OCI-LY1 (cell line): ENCODE data around the gene ERG.

Source experiments
- H2AFZ ChIP-seq: fragments of 200-600 bp; sonication (generic), shearing (Covaris generic); 2 replicates; pipeline ENCODE4 v1.6.0; 2014; ENCODE audit warnings: antibody characterized with exemption, mild to moderate bottlenecking, low read length
- H3F3A ChIP-seq: fragments of 200-600 bp; sonication (generic), shearing (Covaris generic); 2 replicates; pipeline ENCODE4 v1.6.0; 2014; ENCODE audit warnings: mild to moderate bottlenecking, antibody characterized with exemption, low read length, moderate library complexity; ENCODE audit not compliant: insufficient read depth
- H3K27ac ChIP-seq: fragments of 200-600 bp; sonication (generic); 2 replicates; pipeline ENCODE4 v1.5.1; 2014; ENCODE audit warnings: low read length, mixed run types, mild to moderate bottlenecking, low read depth; ENCODE audit not compliant: poor library complexity, severe bottlenecking
- H3K27me3 ChIP-seq: fragments of 200-600 bp; sonication (generic); 2 replicates; pipeline ENCODE4 v1.6.0; 2014; ENCODE audit warnings: antibody characterized with exemption, mild to moderate bottlenecking, low read length, moderate library complexity; ENCODE audit not compliant: insufficient read depth
- H3K36me3 ChIP-seq: fragments of 200-600 bp; sonication (generic); 2 replicates; pipeline ENCODE4 v1.6.1; 2014; ENCODE audit warnings: mild to moderate bottlenecking, antibody characterized with exemption, low read length, moderate library complexity, mixed read lengths; ENCODE audit not compliant: insufficient read depth
- H3K4me1 ChIP-seq: fragments of 200-600 bp; sonication (generic); 2 replicates; pipeline ENCODE4 v1.5.1; 2014; ENCODE audit warnings: mild to moderate bottlenecking, low read length, moderate library complexity; ENCODE audit not compliant: insufficient read depth, severe bottlenecking
- H3K4me2 ChIP-seq: fragments of 200-600 bp; sonication (generic), shearing (Covaris generic); 2 replicates; pipeline ENCODE4 v1.6.1; 2014; ENCODE audit warnings: low read length
- H3K4me3 ChIP-seq: fragments of 200-600 bp; sonication (generic); 2 replicates; pipeline ENCODE4 v1.5.1; 2014; ENCODE audit warnings: low read length, low read depth, mild to moderate bottlenecking, mixed read lengths; ENCODE audit not compliant: poor library complexity, severe bottlenecking
- H3K79me2 ChIP-seq: fragments of 200-600 bp; shearing (Covaris generic); 2 replicates; pipeline ENCODE4 v1.6.1; 2016; ENCODE audit warnings: mixed run types, low read length, mixed read lengths; ENCODE audit not compliant: insufficient read depth
- H3K9ac ChIP-seq: fragments of 200-600 bp; sonication (generic), shearing (Covaris generic); 2 replicates; pipeline ENCODE4 v1.6.1; 2014; ENCODE audit warnings: mild to moderate bottlenecking, low read length, mixed read lengths
- H3K9me2 ChIP-seq: fragments of 200-600 bp; sonication (generic), shearing (Covaris generic); 2 replicates; pipeline ENCODE4 v1.6.1; 2014; ENCODE audit warnings: low read depth, mild to moderate bottlenecking, low read length, mixed read lengths
- H3K9me3 ChIP-seq: fragments of 200-600 bp; shearing (Covaris generic); 2 replicates; pipeline ENCODE4 v1.6.1; 2014; ENCODE audit warnings: low read length, mixed read lengths
- H4K20me1 ChIP-seq: fragments of 200-600 bp; sonication (generic), shearing (Covaris generic); 2 replicates; pipeline ENCODE4 v1.6.0; 2016; ENCODE audit warnings: mild to moderate bottlenecking, low read length; ENCODE audit not compliant: insufficient read depth
- EZH2 ChIP-seq: fragments of 200-600 bp; sonication (generic), shearing (Covaris generic); IDR thresholded peaks from 2 replicates; pipeline ENCODE4 v1.8.0; 2017; ENCODE audit warnings: borderline replicate concordance, mixed run types, mild to moderate bottlenecking, antibody characterized with exemption, low read length, moderate library complexity, mixed read lengths
- TF ChIP-seq, protein P1 (sequence below): fragments of 200-600 bp; sonication (generic), shearing (Covaris generic); IDR thresholded peaks from 2 replicates; pipeline ENCODE4 v1.5.1; 2017; ENCODE audit warnings: mild to moderate bottlenecking, antibody characterized with exemption, low read length, moderate library complexity, mixed read lengths

ERG gene

DNA sequence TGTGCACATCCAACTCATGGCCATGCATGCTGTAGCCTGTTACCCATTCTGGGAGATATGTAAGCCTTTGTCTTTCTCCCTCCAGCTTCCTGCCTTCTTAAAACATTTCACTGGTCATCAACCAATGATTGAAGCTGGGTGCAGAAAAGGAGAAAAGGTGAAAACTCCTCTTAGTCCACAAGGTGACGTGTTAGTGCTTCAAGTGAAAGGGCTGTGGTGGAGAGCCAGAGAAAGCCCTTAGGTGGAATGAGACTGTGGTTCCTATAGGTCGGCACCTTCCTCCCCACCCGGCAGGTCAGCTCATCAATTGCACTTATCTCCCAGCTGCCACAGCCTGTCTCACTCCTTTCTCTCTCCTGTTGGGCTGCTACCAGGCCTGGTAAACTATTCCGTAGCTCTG, 30.4 kb downstream of the ERG start:
- H3K9me3 ChIP-seq: no peaks in the 10 kb centered on the region
- H3K4me1 ChIP-seq: no peaks in the 10 kb centered on the region
- no peak overlapping the region for H3K9ac ChIP-seq
- no peaks in the 10 kb centered on the region for H4K20me1 ChIP-seq
- no peaks in the 10 kb centered on the region for H3K27me3 ChIP-seq
- no peaks in the 10 kb centered on the region for H3K79me2 ChIP-seq
- TF ChIP-seq, protein P1, sequence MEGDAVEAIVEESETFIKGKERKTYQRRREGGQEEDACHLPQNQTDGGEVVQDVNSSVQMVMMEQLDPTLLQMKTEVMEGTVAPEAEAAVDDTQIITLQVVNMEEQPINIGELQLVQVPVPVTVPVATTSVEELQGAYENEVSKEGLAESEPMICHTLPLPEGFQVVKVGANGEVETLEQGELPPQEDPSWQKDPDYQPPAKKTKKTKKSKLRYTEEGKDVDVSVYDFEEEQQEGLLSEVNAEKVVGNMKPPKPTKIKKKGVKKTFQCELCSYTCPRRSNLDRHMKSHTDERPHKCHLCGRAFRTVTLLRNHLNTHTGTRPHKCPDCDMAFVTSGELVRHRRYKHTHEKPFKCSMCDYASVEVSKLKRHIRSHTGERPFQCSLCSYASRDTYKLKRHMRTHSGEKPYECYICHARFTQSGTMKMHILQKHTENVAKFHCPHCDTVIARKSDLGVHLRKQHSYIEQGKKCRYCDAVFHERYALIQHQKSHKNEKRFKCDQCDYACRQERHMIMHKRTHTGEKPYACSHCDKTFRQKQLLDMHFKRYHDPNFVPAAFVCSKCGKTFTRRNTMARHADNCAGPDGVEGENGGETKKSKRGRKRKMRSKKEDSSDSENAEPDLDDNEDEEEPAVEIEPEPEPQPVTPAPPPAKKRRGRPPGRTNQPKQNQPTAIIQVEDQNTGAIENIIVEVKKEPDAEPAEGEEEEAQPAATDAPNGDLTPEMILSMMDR: no peak
- no peak for TF ChIP-seq EZH2
- H3K36me3 ChIP-seq: no peaks in the 10 kb centered on the region
- no peak overlapping the region for H3K4me3 ChIP-seq
- no peak overlapping the region for H3K4me2 ChIP-seq
- H2AFZ ChIP-seq: no peak overlapping the region
- H3K9me2 ChIP-seq: no peaks in the 10 kb centered on the region
- H3K27ac ChIP-seq: no peak overlapping the region
- no peaks in the 10 kb centered on the region for H3F3A ChIP-seq

DNA sequence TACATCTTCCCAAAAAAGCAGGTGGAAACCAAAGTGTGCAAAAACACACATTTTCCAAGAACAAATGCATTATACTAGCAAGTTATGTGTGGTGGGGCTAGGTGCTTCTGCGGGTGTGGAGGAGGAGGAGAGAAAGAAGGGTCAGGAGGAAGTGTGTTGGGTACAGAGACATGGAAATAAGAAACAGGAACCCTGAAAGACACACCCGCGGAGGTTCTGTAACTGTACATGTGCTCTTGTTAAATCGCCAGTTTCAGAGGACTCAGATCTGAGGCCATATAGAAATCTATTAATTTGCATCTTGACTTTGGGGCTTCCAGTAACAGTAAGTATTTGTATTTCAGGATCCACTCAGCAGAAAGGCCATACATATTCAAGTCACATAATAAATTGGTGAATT, 30.9 kb downstream of the ERG start:
- Histone ChIP-seq H3K36me3 (no peaks in the 10 kb centered on the region), H3K4me2 (no peak overlapping the region), H4K20me1 (no peaks in the 10 kb centered on the region), H3K4me3 (no peak overlapping the region), H2AFZ (no peak overlapping the region), H3K27me3 (no peaks in the 10 kb centered on the region), H3F3A (no peaks in the 10 kb centered on the region), H3K9me3 (no peaks in the 10 kb centered on the region), H3K79me2 (no peaks in the 10 kb centered on the region), H3K9me2 (no peaks in the 10 kb centered on the region), H3K27ac (no peak overlapping the region), H3K9ac (no peak overlapping the region), H3K4me1 (no peaks in the 10 kb centered on the region)
- TF ChIP-seq, protein P1: no peak

DNA sequence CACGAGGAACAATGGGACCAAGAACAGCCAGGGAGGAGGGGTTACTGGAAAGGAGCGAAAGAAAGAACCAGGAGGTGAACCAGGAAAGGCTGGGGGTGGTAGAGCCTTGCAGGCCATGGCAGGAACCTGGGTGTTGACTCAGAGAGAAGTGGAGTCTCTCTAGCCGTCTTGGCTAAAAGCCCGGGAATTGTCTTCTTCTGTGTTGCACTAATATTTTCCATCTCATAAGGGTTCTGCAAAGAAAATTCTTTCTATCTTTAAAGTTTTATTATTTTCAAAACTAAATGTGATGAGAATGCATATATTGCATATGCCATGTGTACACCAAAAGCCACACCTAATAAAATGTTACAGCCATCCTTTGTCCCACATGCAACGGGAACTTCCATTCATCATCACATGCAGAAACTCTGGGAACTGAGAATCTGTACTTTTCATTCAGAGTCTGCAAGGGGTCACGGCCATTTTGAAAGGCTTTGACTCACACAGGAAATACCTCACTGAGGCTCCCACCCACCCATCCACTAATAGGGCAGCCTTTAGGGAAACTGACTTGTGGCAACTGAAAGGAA, 38.0 kb downstream of the ERG start:
- Histone ChIP-seq H3K4me1 (no peaks in the 10 kb centered on the region), H3K36me3 (no peaks in the 10 kb centered on the region), H3K4me3 (no peak overlapping the region), H3K4me2 (no peak overlapping the region), H3K27me3 (no peaks in the 10 kb centered on the region), H3K79me2 (no peaks in the 10 kb centered on the region), H4K20me1 (no peaks in the 10 kb centered on the region), H3F3A (no peaks in the 10 kb centered on the region), H3K9me2 (no peaks in the 10 kb centered on the region), H2AFZ (no peak overlapping the region), H3K27ac (no peak overlapping the region), H3K9ac (no peak overlapping the region), H3K9me3 (no peaks in the 10 kb centered on the region)
- TF ChIP-seq, protein P1: no peak
- TF ChIP-seq EZH2: no peak
